Left lung (tissue), 10 donors: ENCODE measurements around the gene IGFBP5. TPM values are rescaled to one million over a fixed set of nuclear protein-coding genes. Genes with fewer than 3 reads are reported as not detected.

Source experiments
- ATAC-seq: fragments of 200-7000 bp; cut with Tn5 transposase; one replicate; pipeline ENCODE4 v1.9.1; 2020; ENCODE audit warnings: moderate library complexity
- DNase-seq, 4 donors: peaks; one replicate each; pipeline ENCODE4 v3.0.0-alpha.2; 2013 to 2020
- H3K27ac ChIP-seq, 2 donors: fragments of 200-600 bp; sonication (generic) in 1 of 2; one replicate each; pipeline versions ENCODE4 v1.5.0 to v1.8.0; 2020 to 2021
- H3K27me3 ChIP-seq, 2 donors: fragments of 200-600 bp; sonication (generic) in 1 of 2; one replicate each; pipeline versions ENCODE4 v1.5.0 to v1.8.0; 2020 to 2021
- H3K36me3 ChIP-seq, 2 donors: fragments of 200-600 bp; sonication (generic) in 1 of 2; one replicate each; pipeline versions ENCODE4 v1.5.0 to v1.8.0; 2020 to 2021
- H3K4me1 ChIP-seq, 2 donors: fragments of 200-600 bp; one replicate each; pipeline ENCODE4 v1.8.0; 2021
- H3K4me3 ChIP-seq, 2 donors: fragments of 200-600 bp; sonication (generic) in 1 of 2; one replicate each; pipeline versions ENCODE4 v1.5.0 to v1.8.0; 2020 to 2021; ENCODE audit warnings: mild to moderate bottlenecking in 1 of 2
- H3K9me3 ChIP-seq, 2 donors: fragments of 200-600 bp; sonication (generic) in 1 of 2; one replicate each; pipeline versions ENCODE4 v1.5.0 to v1.8.0; 2020 to 2021
- CTCF ChIP-seq, 2 donors: fragments of 200-600 bp; sonication (generic) in 1 of 2; IDR thresholded peaks; one replicate each; pipeline versions ENCODE4 v1.5.0 to v1.8.0; 2021; ENCODE audit warnings: antibody characterized with exemption in 2 of 2
- intact Hi-C, 2 donors: fragments of 100-400 bp; cut with DNase I; formaldehyde crosslinking; loops; one replicate each; pipeline versions ENCODE4 v1.11.2 to v1.14.2; 2022
- polyA plus RNA-seq, 6 donors: library from polyadenylated mRNA; unstranded; fragments of 120-200 nt; gene quantifications; one replicate each; pipeline ENCODE4 v1.2.1, GENCODE V29; 2013; ENCODE audit not compliant: insufficient read length in 6 of 6
- total RNA-seq, 2 donors: library from RNA; stranded (reverse); fragmentation: NEBNext Ultra II Directional; extraction: Animal tissue kit (Norgen Biotek cat#: 25700); gene quantifications; one replicate each; pipeline ENCODE4 v1.2.1, GENCODE V29; 2021
- donor health status: DM: no; HTN: yes; CAD: no.
- donor health status: DM: no; HTN: no; CAD: no.

Gene IGFBP5
- total and polyA plus RNA-seq, 8 donors = 89.4 to 149 (median 121) TPM

- peak; percentile 39 for ATAC-seq
Observed at GRCh38 chr2:216632952-216633615, 62.3 kb downstream of the IGFBP5 start, which contains the start of gene IGFBP2. TSS of gene IGFBP2 (plus strand) at chr2:216633420. CDS start at chr2:216633524, 104 bp downstream.

GRCh38 chr2:216632346-216632951 is 62.9 kb downstream of the IGFBP5 start:
- ATAC-seq = no peak
- H3K9me3 ChIP-seq = no peaks in the 10 kb centered on the region
- H3K27me3 ChIP-seq = peaks cover 4 to 58% of the 10 kb centered on the region in 2 donors
- H3K4me1 ChIP-seq = peaks cover 0 to 27% of the 10 kb centered on the region in 2 donors
- TF ChIP-seq CTCF (IDR thresholded peaks at IDR 0.05) = no peak
- no peaks in the 10 kb centered on the region for H3K36me3 ChIP-seq
- intact Hi-C loops = no loop called here
- no peak for DNase-seq
- H3K4me3 ChIP-seq = no peak overlapping the region
- no peak overlapping the region for H3K27ac ChIP-seq

More at GRCh38 chr2:216632952-216633615, 62.3 kb downstream of the IGFBP5 start, which contains the start of gene IGFBP2:
- H3K27me3 ChIP-seq = peaks cover 4 to 64% of the 10 kb centered on the region in 2 donors
- H3K4me1 ChIP-seq = peaks cover 0 to 27% of the 10 kb centered on the region in 2 donors
- peak in 1 of 4 donors; percentile 74 for DNase-seq
- TF ChIP-seq CTCF (IDR thresholded peaks at IDR 0.05) = no peak
- intact Hi-C loops = no loop called here
- peak within 1 kb of the TSS; percentile 21 to 34 for H3K4me3 ChIP-seq
- H3K9me3 ChIP-seq = no peaks in the 10 kb centered on the region
- H3K27ac ChIP-seq = no peak within 1 kb of the TSS
- no peaks in the 10 kb centered on the region for H3K36me3 ChIP-seq

- Histone ChIP-seq H3K4me1 (peaks cover 0 to 16% of the 10 kb centered on the region in 2 donors), H3K27me3 (peaks cover 4 to 31% of the 10 kb centered on the region in 2 donors), H3K36me3 (no peaks in the 10 kb centered on the region), H3K4me3 (no peak overlapping the region), H3K9me3 (no peaks in the 10 kb centered on the region), H3K27ac (no peak overlapping the region)
- DNase-seq = no peak
- ATAC-seq = no peak
- TF ChIP-seq CTCF (IDR thresholded peaks at IDR 0.05) = no peak
- intact Hi-C loops = no loop called here
Observed at GRCh38 chr2:216629784-216630183, 65.6 kb downstream of the IGFBP5 start.

GRCh38 chr2:216626875-216627245 is 68.5 kb downstream of the IGFBP5 start:
- Histone ChIP-seq H3K4me1 (no peaks in the 10 kb centered on the region), H3K36me3 (no peaks in the 10 kb centered on the region), H3K4me3 (no peak overlapping the region), H3K27me3 (peaks cover 0 to 3% of the 10 kb centered on the region in 2 donors), H3K27ac (no peak overlapping the region), H3K9me3 (no peaks in the 10 kb centered on the region)
- no peak for DNase-seq
- TF ChIP-seq CTCF (IDR thresholded peaks at IDR 0.05) = no peak
- ATAC-seq = no peak
- intact Hi-C loops = no loop called here

- ATAC-seq (no peak), DNase-seq (no peak)
- Histone ChIP-seq H3K27ac (no peak overlapping the region), H3K9me3 (no peaks in the 10 kb centered on the region), H3K36me3 (no peaks in the 10 kb centered on the region), H3K27me3 (no peaks in the 10 kb centered on the region), H3K4me3 (no peak overlapping the region), H3K4me1 (no peaks in the 10 kb centered on the region)
- no peak for TF ChIP-seq CTCF (IDR thresholded peaks at IDR 0.05)
- intact Hi-C loops = no loop called here
Observed at GRCh38 chr2:216626168-216626874, 69.0 kb downstream of the IGFBP5 start.
